SK-N-SH treated with all-trans-retinoic acid at 6 μM for 48 hours (cell line): ENCODE results near the gene HES6.

Experiments
- ATAC-seq: fragments of 200-7000 bp; cut with Tn5 transposase; 3 replicates; pipeline ENCODE4 v1.9.1; 2020; ENCODE audit warnings: mild to moderate bottlenecking, moderate library complexity
- ARNTL ChIP-seq: fragments of 450-650 bp; formaldehyde crosslinking; IDR thresholded peaks from 2 replicates; pipeline ENCODE4 v1.5.0; 2020; ENCODE audit warnings: low read depth, mild to moderate bottlenecking, moderate library complexity, borderline replicate concordance
- BACH2 ChIP-seq: fragments of 250-450 bp; sonication (Bioruptor Pico); IDR thresholded peaks from 2 replicates; pipeline ENCODE4 v1.9.0; 2021; ENCODE audit warnings: mild to moderate bottlenecking, borderline replicate concordance
- ESRRG ChIP-seq: fragments of 250-450 bp; sonication (Bioruptor Pico); IDR thresholded peaks from 2 replicates; pipeline ENCODE4 v1.6.1; 2021; ENCODE audit warnings: mild to moderate bottlenecking
- GLIS3 ChIP-seq: fragments of 250-450 bp; sonication (Bioruptor Pico); IDR thresholded peaks from 2 replicates; pipeline ENCODE4 v1.5.0; 2020; ENCODE audit warnings: mild to moderate bottlenecking, moderate library complexity
- ISL1 ChIP-seq: fragments of 250-450 bp; sonication (Bioruptor Pico); IDR thresholded peaks from 2 replicates; pipeline ENCODE4 v2.1.2; 2022; ENCODE audit warnings: mild to moderate bottlenecking, moderate library complexity
- PPARA ChIP-seq: fragments of 250-450 bp; sonication (Bioruptor Pico); IDR thresholded peaks from 2 replicates; pipeline ENCODE4 v1.5.0; 2020; ENCODE audit warnings: mild to moderate bottlenecking, borderline replicate concordance
- RARB ChIP-seq: fragments of 250-450 bp; sonication (Bioruptor Pico); IDR thresholded peaks from 2 replicates; pipeline ENCODE4 v1.8.0; 2021; ENCODE audit warnings: mild to moderate bottlenecking, moderate library complexity
- SNAI2 ChIP-seq: fragments of 250-450 bp; sonication (Bioruptor Pico); IDR thresholded peaks from 2 replicates; pipeline ENCODE4 v1.5.0; 2020; ENCODE audit warnings: mild to moderate bottlenecking, moderate library complexity
- TCF4 ChIP-seq: fragments of 250-450 bp; sonication (Bioruptor Pico); IDR thresholded peaks from 2 replicates; pipeline ENCODE4 v1.8.0; 2021; ENCODE audit warnings: mild to moderate bottlenecking, moderate library complexity, borderline replicate concordance
- TOX ChIP-seq: fragments of 250-450 bp; sonication (Bioruptor Pico); IDR thresholded peaks from 2 replicates; pipeline ENCODE4 v1.8.0; 2021; ENCODE audit warnings: mild to moderate bottlenecking, moderate library complexity, borderline replicate concordance
- ZC3H10 ChIP-seq: fragments of 250-450 bp; sonication (Bioruptor Pico); IDR thresholded peaks from 2 replicates; pipeline ENCODE4 v1.5.1; 2021; ENCODE audit warnings: mild to moderate bottlenecking, moderate library complexity
- ZFP3 ChIP-seq: fragments of 250-450 bp; sonication (Bioruptor Pico); IDR thresholded peaks from 2 replicates; pipeline ENCODE4 v1.5.0; 2020; ENCODE audit warnings: mild to moderate bottlenecking, moderate library complexity
- ZFP30 ChIP-seq: fragments of 450-650 bp; formaldehyde crosslinking; IDR thresholded peaks from 2 replicates; pipeline ENCODE4 v1.5.0; 2022; ENCODE audit warnings: mild to moderate bottlenecking, moderate library complexity
- ZNF565 ChIP-seq: fragments of 450-650 bp; formaldehyde crosslinking; conservative IDR thresholded peaks from 2 replicates; pipeline ENCODE4 v1.5.0; 2020; ENCODE audit warnings: low read depth, mild to moderate bottlenecking, moderate library complexity
- ZNF70 ChIP-seq: fragments of 450-650 bp; formaldehyde crosslinking; IDR thresholded peaks from 2 replicates; pipeline ENCODE4 v1.5.0; 2020; ENCODE audit warnings: mild to moderate bottlenecking, moderate library complexity
- ZNF8 ChIP-seq: fragments of 450-650 bp; formaldehyde crosslinking; IDR thresholded peaks from 2 replicates; pipeline ENCODE4 v1.5.0; 2020; ENCODE audit warnings: mild to moderate bottlenecking, moderate library complexity
- TF ChIP-seq, protein P1 (sequence below): fragments of 250-450 bp; sonication (Bioruptor Pico); IDR thresholded peaks from 2 replicates; pipeline ENCODE4 v1.5.1; 2020; ENCODE audit warnings: low read depth, mild to moderate bottlenecking, moderate library complexity
- TF ChIP-seq, protein P2 (sequence below): fragments of 250-450 bp; sonication (Bioruptor Pico); IDR thresholded peaks from 2 replicates; pipeline ENCODE4 v1.5.1; 2021; ENCODE audit warnings: mild to moderate bottlenecking, moderate library complexity
- TF ChIP-seq, protein P3 (sequence below): fragments of 250-450 bp; sonication (Bioruptor Pico); IDR thresholded peaks from 2 replicates; pipeline ENCODE4 v1.5.0; 2020; ENCODE audit warnings: mild to moderate bottlenecking, moderate library complexity
- TF ChIP-seq, protein P4 (sequence below): fragments of 250-450 bp; sonication (Bioruptor Pico); IDR thresholded peaks from 2 replicates; pipeline ENCODE4 v1.8.0; 2021; ENCODE audit warnings: low read depth, mild to moderate bottlenecking, moderate library complexity, borderline replicate concordance

The HES6 gene

DNA sequence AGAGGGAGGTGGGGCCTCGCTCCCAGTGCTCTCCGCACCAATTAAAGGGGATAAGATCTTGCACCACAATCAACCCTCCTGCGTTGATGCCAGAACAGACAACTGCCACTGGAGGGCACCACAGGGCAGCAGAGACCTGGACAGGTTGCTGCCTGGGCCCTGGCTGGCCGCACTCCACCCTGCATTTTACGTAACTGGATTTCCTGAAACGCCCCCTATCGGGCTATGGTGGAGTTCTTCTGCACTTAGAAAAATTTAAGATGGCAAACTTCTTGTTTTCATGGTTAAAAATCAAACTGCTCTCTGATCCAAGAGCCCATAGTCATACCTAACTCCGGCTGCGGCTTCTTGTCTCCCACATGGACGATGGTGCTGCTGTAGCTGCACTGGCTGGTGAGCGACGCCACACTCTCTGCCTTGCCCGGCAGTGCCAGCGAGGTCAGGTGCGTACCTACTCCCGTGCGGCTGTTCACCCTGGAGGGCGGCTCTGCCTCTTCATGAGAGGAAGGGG is 16.8 kb upstream of the HES6 start:
- peak; percentile 97 for ATAC-seq
- TF ChIP-seq BACH2 (no peak), ZNF565 (no peak), ZFP30 (no peak), ZNF8 (no peak)
- TF ChIP-seq, all 23 proteins: peak for 0

DNA sequence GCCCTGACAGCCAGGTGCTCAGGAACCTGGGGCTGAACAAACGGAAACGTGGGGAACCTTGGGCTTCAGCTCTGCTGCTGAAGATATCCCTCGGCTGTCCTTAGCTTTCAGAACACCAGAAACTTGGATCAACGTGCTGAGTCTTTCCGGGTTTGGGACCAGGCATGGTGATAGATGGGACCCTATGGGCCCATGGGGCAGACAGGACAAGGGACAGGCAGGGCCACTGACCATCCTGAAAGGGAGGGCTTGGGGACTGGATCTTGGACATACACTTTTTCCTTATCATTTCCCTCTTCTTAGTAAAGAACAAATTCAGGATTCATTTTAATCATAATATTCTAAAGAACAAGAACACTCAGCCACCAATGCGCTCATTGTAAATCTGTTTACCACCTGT is 16.3 kb upstream of the HES6 start:
- TF ChIP-seq ZNF70 (CRISPR knock-in tag) (no peak), ZFP3 (no peak), TCF4 (no peak), BACH2 (no peak), ZC3H10 (CRISPR knock-in tag) (no peak), ARNTL (CRISPR knock-in tag) (no peak), ZNF565 (no peak), TOX (CRISPR knock-in tag) (no peak), GLIS3 (CRISPR knock-in tag) (no peak), ZFP30 (no peak), ISL1 (CRISPR knock-in tag) (no peak), ESRRG (CRISPR knock-in tag) (no peak), ZNF8 (no peak), PPARA (CRISPR knock-in tag) (no peak), RARB (CRISPR knock-in tag) (no peak)
- TF ChIP-seq, protein P1, sequence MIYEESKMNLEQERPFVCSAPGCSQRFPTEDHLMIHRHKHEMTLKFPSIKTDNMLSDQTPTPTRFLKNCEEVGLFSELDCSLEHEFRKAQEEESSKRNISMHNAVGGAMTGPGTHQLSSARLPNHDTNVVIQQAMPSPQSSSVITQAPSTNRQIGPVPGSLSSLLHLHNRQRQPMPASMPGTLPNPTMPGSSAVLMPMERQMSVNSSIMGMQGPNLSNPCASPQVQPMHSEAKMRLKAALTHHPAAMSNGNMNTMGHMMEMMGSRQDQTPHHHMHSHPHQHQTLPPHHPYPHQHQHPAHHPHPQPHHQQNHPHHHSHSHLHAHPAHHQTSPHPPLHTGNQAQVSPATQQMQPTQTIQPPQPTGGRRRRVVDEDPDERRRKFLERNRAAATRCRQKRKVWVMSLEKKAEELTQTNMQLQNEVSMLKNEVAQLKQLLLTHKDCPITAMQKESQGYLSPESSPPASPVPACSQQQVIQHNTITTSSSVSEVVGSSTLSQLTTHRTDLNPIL: no peak
- TF ChIP-seq, protein P2, sequence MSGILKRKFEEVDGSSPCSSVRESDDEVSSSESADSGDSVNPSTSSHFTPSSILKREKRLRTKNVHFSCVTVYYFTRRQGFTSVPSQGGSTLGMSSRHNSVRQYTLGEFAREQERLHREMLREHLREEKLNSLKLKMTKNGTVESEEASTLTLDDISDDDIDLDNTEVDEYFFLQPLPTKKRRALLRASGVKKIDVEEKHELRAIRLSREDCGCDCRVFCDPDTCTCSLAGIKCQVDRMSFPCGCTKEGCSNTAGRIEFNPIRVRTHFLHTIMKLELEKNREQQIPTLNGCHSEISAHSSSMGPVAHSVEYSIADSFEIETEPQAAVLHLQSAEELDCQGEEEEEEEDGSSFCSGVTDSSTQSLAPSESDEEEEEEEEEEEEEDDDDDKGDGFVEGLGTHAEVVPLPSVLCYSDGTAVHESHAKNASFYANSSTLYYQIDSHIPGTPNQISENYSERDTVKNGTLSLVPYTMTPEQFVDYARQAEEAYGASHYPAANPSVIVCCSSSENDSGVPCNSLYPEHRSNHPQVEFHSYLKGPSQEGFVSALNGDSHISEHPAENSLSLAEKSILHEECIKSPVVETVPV (CRISPR knock-in tag): no peak
- TF ChIP-seq, protein P3, sequence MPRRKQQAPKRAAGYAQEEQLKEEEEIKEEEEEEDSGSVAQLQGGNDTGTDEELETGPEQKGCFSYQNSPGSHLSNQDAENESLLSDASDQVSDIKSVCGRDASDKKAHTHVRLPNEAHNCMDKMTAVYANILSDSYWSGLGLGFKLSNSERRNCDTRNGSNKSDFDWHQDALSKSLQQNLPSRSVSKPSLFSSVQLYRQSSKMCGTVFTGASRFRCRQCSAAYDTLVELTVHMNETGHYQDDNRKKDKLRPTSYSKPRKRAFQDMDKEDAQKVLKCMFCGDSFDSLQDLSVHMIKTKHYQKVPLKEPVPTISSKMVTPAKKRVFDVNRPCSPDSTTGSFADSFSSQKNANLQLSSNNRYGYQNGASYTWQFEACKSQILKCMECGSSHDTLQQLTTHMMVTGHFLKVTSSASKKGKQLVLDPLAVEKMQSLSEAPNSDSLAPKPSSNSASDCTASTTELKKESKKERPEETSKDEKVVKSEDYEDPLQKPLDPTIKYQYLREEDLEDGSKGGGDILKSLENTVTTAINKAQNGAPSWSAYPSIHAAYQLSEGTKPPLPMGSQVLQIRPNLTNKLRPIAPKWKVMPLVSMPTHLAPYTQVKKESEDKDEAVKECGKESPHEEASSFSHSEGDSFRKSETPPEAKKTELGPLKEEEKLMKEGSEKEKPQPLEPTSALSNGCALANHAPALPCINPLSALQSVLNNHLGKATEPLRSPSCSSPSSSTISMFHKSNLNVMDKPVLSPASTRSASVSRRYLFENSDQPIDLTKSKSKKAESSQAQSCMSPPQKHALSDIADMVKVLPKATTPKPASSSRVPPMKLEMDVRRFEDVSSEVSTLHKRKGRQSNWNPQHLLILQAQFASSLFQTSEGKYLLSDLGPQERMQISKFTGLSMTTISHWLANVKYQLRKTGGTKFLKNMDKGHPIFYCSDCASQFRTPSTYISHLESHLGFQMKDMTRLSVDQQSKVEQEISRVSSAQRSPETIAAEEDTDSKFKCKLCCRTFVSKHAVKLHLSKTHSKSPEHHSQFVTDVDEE (CRISPR knock-in tag): no peak
- TF ChIP-seq, protein P4, sequence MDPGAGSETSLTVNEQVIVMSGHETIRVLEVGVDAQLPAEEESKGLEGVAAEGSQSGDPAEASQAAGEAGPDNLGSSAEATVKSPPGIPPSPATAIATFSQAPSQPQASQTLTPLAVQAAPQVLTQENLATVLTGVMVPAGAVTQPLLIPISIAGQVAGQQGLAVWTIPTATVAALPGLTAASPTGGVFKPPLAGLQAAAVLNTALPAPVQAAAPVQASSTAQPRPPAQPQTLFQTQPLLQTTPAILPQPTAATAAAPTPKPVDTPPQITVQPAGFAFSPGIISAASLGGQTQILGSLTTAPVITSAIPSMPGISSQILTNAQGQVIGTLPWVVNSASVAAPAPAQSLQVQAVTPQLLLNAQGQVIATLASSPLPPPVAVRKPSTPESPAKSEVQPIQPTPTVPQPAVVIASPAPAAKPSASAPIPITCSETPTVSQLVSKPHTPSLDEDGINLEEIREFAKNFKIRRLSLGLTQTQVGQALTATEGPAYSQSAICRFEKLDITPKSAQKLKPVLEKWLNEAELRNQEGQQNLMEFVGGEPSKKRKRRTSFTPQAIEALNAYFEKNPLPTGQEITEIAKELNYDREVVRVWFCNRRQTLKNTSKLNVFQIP: no peak
- no peak for ATAC-seq

DNA sequence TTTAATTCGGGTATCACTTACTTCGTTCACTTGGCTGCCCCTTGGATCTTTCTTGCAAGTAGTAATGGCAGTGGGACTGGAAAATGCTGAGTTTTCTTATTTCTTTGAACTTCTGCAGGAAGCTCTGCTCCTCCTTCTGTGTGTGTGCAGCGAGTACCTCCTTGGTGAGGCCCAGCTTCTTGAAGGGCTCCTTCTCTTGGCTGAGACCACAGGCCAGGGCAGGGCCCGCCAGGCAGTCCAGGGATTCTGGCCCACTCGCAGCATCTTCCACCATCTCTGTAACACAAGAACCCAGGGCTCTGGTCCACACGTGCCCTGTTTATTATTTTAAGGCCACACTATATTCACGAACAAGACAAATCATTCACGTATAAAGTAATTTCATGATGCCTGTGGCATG is 15.8 kb upstream of the HES6 start:
- TF ChIP-seq TCF4: no peak
- TF ChIP-seq ESRRG (CRISPR knock-in tag): no peak
- TF ChIP-seq ZFP30: no peak
- no peak for TF ChIP-seq ZNF565
- no peak for TF ChIP-seq GLIS3 (CRISPR knock-in tag)
- TF ChIP-seq ZNF70 (CRISPR knock-in tag): no peak
- TF ChIP-seq ISL1 (CRISPR knock-in tag): no peak
- no peak for ATAC-seq

DNA sequence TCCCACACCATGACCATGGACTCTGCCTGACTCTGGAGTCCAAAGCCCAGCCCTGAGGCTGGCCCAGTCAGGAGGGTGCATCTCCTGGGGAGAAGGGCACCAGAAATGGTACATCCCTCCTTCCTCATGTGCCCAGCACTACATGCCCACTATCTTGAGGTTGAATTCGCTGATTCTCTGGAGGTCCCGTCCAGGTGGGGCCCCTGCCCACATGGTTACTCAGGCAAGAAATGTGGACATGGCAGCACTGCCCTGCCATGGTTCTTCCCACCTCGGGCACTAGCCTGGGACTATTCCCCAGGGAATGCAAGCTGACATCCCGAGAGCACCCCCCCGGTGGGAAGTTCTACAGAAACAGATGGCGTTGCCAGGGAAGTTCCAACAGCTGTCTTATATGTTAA is 15.3 kb upstream of the HES6 start:
- ATAC-seq: no peak
- TF ChIP-seq ISL1 (CRISPR knock-in tag) (no peak), ZNF70 (CRISPR knock-in tag) (no peak), ESRRG (CRISPR knock-in tag) (no peak), SNAI2 (CRISPR knock-in tag) (no peak), ZFP3 (no peak), GLIS3 (CRISPR knock-in tag) (no peak)
- TF ChIP-seq, protein P3 (CRISPR knock-in tag): no peak
